Coronary artery (tissue), 2 donors: ENCODE data around the gene ATG13.

ENCODE experiments used
- DNase-seq: peaks from one replicate; pipeline ENCODE4 v3.0.0-alpha.2; 2017; ENCODE audit warnings: low spot score
- H3K27ac ChIP-seq, 2 donors: fragments of 200-600 bp; sonication (generic); one replicate each; pipeline ENCODE4 v1.5.1; 2016 to 2019
- H3K4me3 ChIP-seq: fragments of 200-600 bp; sonication (generic); 2 replicates; pipeline ENCODE4 v1.5.1; 2016; ENCODE audit warnings: mild to moderate bottlenecking, moderate library complexity
- CTCF ChIP-seq: fragments of 200-600 bp; sonication (generic); IDR thresholded peaks from one replicate; pipeline ENCODE4 v1.5.1; 2019; ENCODE audit warnings: antibody characterized with exemption

ATG13 gene

GRCh38 chr11:46635557-46636139 is 18.3 kb downstream of the ATG13 start:
- TF ChIP-seq CTCF, result no peak
- Histone ChIP-seq H3K4me3 (no peak overlapping the region), H3K27ac (no peak overlapping the region)
- no peak for DNase-seq

GRCh38 chr11:46637546-46637945 is 20.2 kb downstream of the ATG13 start:
- Histone ChIP-seq H3K27ac (no peak overlapping the region), H3K4me3 (no peak overlapping the region)
- TF ChIP-seq CTCF, result no peak
- no peak for DNase-seq

GRCh38 chr11:46639197-46639839 is 22.0 kb downstream of the ATG13 start:
- TF ChIP-seq CTCF, result no peak
- H3K27ac ChIP-seq, result no peak overlapping the region
- H3K4me3 ChIP-seq, result no peak overlapping the region
- no peak for DNase-seq

- TF ChIP-seq CTCF, result no peak
- DNase-seq, result no peak
- no peak overlapping the region for H3K27ac ChIP-seq
- no peak overlapping the region for H3K4me3 ChIP-seq
These were observed 22.9 kb downstream of the ATG13 start for GRCh38 chr11:46640036-46640788.

- DNase-seq, result no peak
- H3K27ac ChIP-seq, result no peak overlapping the region
- H3K4me3 ChIP-seq, result no peak overlapping the region
- no peak for TF ChIP-seq CTCF
These were observed 24.3 kb downstream of the ATG13 start for GRCh38 chr11:46641639-46642038.

- TF ChIP-seq CTCF, result no peak
- H3K27ac ChIP-seq, result no peak overlapping the region
- no peak for DNase-seq
- H3K4me3 ChIP-seq, result no peak overlapping the region
These were observed 25.4 kb downstream of the ATG13 start for GRCh38 chr11:46642627-46643335.
